Activated T-helper 1 cell treated with Interleukin-2 at 50 U/mL for 16 hours (primary cell): ENCODE results near the gene EMSY.

Source experiments
- DNase-seq: peaks from one replicate; pipeline ENCODE4 v3.0.0-alpha.2; 2020; ENCODE audit warnings: low read depth

The EMSY gene

GRCh38 chr11:76455331-76455730, 10.5 kb downstream of the EMSY start:
- DNase-seq, result no peak

- no peak for DNase-seq
These were observed 11.1 kb downstream of the EMSY start for GRCh38 chr11:76455931-76456330.

- no peak for DNase-seq
These were observed 11.8 kb downstream of the EMSY start for GRCh38 chr11:76456571-76456970.

- DNase-seq, result no peak
These were observed 14.5 kb downstream of the EMSY start for GRCh38 chr11:76459299-76459698.

- no peak for DNase-seq
These were observed 15.0 kb downstream of the EMSY start for GRCh38 chr11:76459846-76460245.

GRCh38 chr11:76462317-76462716, 17.5 kb downstream of the EMSY start:
- no peak for DNase-seq

GRCh38 chr11:76465701-76466100, 20.9 kb downstream of the EMSY start:
- no peak for DNase-seq

GRCh38 chr11:76466666-76467065, 21.8 kb downstream of the EMSY start:
- no peak for DNase-seq

- no peak for DNase-seq
These were observed 24.3 kb downstream of the EMSY start for GRCh38 chr11:76469141-76469540.

GRCh38 chr11:76471382-76471781, 26.6 kb downstream of the EMSY start:
- no peak for DNase-seq

GRCh38 chr11:76480241-76480640, 35.4 kb downstream of the EMSY start:
- DNase-seq, result no peak

GRCh38 chr11:76491644-76492043, 46.8 kb downstream of the EMSY start:
- no peak for DNase-seq

GRCh38 chr11:76493040-76493439, 48.2 kb downstream of the EMSY start:
- no peak for DNase-seq

GRCh38 chr11:76493626-76494539, 49.1 kb downstream of the EMSY start:
- DNase-seq, result no peak

GRCh38 chr11:76495019-76495418, 50.2 kb downstream of the EMSY start:
- DNase-seq, result no peak

- DNase-seq, result no peak
These were observed 51.4 kb downstream of the EMSY start for GRCh38 chr11:76496174-76496573.

- DNase-seq, result no peak
These were observed 56.8 kb downstream of the EMSY start for GRCh38 chr11:76501526-76502202.

GRCh38 chr11:76506833-76507232, 62.0 kb downstream of the EMSY start:
- no peak for DNase-seq

- no peak for DNase-seq
These were observed 65.5 kb downstream of the EMSY start for GRCh38 chr11:76510060-76511047.

- DNase-seq, result no peak
These were observed 68.2 kb downstream of the EMSY start for GRCh38 chr11:76512851-76513653.

GRCh38 chr11:76513654-76514034, 68.8 kb downstream of the EMSY start:
- no peak for DNase-seq
